Activated T-cell treated with anti-CD3 and anti-CD28 coated beads for 24 hours (primary cell): ENCODE measurements around the gene ZHX3.
A peak's percentile ranks its signal among the peaks of the same experiment; 100 is the strongest.

Experiments
- DNase-seq: peaks from one replicate; pipeline ENCODE4 v3.0.0-alpha.2; 2020; ENCODE audit warnings: low read depth

Gene ZHX3

DNA sequence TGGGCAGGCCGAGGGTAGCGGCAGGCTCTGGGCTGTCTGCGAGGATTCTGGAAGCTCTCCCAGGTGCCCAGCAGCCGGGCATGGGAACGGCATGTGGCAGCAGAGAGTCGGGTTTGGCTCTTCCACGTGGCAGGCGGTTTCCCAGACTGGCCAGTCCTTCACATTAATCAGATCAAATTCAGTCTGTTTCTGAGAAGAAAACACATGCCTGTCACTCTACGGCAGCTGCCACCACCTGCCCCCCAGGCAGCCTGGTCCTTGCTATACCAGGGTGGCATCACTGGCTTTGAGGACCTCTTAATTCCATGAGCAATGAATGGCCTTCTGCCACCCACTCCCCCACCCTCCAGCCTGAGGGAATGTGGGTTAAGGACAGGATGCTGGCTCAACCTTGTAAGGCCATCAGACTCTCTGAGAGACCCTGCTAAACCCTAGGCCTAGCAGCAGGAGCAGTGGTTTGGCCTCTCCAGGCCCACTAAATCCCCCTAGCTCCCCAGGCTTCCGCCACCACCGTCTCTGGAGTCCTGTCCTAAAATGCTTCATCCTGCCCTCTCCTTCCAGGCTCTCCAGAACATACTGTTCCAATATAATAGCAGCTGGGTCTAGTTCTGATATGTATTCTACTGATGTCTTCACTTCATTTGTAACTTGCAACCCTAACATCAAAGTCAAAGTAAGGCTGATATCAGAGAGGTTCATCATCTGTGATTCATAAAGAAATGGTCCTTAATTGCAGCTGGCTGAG lies 132.3 kb downstream of the ZHX3 start:
- DNase-seq: no peak

DNA sequence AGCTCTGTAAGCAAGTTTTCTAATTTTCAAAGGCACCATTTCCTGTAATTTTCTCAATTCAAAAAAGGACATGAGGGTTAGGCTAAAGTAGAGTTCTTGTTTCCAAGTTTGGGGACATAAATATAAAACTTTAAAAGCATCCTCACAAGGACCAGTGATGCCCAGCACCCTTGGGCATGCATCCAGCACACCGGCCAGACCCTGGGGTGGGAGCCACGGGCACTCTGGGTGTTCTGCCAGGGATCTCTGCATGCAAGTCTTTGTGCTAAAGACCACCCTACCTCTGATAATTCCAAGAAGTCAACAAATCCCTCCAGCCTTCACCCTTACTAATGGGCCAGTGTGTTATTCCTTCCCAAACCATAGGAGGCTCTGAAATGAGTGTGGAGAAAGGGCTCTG lies 133.7 kb downstream of the ZHX3 start:
- no peak for DNase-seq

DNA sequence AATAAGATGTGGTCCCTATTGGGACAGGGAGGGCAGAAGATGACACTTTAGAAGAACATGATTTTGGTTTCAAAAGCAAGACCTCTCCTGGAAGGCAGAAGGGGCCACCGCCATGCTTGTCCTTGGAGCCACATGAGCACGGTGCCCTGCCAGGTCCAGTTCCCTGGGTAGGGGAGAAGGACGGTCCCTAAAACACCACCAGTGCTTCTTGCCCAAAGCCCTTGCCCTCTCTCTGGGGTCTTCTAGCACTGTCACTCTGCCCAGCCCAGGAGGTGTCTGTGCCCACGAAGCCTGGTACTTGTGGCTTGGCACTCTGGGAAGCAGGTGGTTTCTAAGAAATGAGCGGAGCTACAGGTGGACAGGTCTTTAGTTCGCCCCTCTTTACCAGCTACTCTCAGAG lies 134.1 kb downstream of the ZHX3 start:
- DNase-seq: no peak

GRCh38 chr20:41182296-41183212 lies 135.0 kb downstream of the ZHX3 start:
- DNase-seq: no peak

GRCh38 chr20:41181567-41181966 lies 136.0 kb downstream of the ZHX3 start:
- DNase-seq: no peak

DNA sequence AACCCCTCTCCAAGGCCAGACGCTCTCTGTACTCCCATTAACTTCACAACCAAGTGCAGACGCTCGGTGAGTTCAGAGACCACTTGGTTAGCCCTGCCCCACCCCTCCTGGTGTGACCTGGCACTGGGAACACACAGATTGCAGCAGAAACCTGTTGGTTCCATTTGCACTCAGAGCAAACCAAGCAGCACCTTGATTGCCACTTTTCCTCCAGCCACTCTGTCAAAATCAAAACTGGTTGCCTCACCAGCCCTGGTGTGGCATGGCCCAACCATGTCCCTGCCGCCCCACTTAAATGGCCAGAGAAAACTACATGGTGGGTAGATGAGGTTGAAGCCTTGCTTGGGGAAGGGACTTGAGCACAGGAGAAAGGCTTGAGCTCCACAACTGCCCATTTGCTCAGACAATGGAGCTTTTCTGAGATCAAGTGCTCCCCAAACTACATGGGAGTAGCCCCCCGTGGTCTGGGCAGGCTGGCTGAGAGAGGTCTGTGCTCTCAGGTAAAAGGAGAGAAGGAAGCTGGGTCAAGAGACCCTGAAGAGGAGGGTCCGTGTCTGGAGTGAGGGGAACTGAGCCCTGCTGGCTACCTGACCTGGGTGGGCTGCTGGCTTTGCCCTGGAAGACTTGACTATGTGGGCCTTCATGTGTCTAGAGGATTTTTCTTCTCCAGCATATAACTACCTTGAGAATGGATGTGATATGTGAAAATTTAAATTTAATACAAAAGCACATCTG lies 136.8 kb downstream of the ZHX3 start:
- no peak for DNase-seq

GRCh38 chr20:41179961-41180360 lies 137.6 kb downstream of the ZHX3 start:
- no peak for DNase-seq

- DNase-seq: no peak
Observed at GRCh38 chr20:41178904-41179432, 138.6 kb downstream of the ZHX3 start.

- DNase-seq: no peak
Observed at GRCh38 chr20:41178495-41178894, 139.0 kb downstream of the ZHX3 start.

GRCh38 chr20:41177636-41178035 lies 139.9 kb downstream of the ZHX3 start:
- no peak for DNase-seq

DNA sequence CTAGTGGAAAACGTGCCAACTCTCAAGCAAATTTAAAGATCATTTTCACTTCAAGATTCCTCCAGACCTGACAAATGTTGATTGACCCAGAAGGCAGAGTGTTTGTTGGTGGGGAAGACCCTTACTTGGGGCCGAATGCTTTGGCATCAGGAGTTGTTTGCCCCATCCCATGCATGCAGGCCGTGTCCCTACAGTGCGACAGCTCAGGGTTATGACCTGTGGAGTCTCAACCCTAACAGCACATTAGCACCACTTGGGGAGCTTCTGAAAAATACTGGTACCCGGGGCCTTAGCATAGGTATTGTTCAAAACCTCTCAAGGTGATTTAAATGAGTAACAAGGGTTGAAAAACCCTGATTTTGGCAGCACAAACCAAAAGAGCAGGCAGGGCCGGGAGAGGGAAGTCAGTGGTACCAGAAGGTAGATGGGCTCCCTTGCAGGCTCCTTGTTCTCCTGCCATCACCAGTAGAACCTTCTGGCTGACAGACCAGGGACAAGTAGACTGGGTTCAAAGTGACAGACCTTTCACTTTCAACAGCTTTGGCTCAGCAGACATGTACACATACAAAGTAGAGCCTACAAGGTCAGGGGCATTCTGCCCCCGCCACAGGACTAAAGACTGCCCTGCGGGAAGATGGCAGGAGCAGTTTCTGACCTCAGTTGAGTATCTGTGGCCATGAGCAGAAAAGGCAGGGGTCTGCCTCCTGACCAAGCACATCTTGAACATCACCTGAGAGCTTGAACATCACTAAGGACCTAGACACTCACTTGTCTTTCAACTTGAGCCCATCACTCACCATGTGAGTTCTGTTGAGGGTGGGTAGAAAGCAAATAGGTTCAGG lies 140.6 kb downstream of the ZHX3 start:
- no peak for DNase-seq

GRCh38 chr20:41175727-41176330 lies 141.7 kb downstream of the ZHX3 start:
- no peak for DNase-seq

DNA sequence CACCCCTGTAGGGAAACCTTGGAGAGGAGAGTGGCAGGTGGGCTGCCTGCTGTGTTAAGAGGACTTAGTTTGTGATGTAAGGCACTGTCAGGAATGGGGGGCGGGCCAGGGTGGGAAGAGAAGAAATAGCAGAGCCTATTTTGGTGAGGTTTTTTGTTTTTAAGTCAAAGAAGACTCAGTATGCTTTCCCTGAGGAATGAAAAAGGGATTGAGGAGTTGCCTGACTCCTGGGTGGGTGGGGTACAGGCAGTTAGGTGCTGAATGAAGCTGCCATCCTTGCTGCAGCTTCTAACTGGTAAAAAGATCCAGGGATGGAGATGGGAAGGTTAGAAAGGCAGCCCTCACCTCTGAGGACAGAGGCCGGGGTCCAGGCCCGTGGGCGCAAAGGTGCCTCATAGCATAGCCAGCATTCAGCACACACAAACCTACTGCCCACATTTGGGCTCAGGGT lies 142.3 kb downstream of the ZHX3 start:
- DNase-seq: no peak

GRCh38 chr20:41174782-41175181 lies 142.7 kb downstream of the ZHX3 start:
- DNase-seq: no peak

- DNase-seq: no peak
Observed at GRCh38 chr20:41174373-41174772, 143.2 kb downstream of the ZHX3 start.

DNA sequence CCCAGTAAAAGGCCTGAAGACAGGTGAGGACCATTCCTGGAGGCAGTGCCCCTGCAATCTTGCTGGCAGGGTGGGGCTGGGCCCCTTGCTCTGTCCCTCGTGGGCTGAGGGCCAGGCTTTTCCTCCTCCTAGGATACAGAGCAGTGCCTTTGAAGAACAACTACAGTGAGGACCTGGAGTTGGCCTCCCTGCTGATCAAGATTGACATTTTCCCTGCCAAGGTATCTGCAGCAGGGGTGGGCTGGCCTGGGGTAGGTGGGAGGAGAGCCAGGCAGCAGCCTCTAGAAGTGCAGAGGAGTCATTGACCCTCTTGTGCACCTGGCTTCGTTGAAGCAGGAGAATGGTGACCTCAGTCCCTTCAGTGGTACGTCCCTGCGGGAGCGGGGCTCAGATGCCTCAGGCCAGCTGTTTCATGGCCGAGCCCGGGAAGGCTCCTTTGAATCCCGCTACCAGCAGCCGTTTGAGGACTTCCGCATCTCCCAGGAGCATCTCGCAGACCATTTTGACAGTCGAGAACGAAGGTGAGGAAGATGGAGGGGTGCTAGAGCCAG lies 143.7 kb downstream of the ZHX3 start:
- DNase-seq: no peak

- DNase-seq: peak; percentile 44
Observed at GRCh38 chr20:41173161-41173721, 144.3 kb downstream of the ZHX3 start.

- DNase-seq: no peak
Observed at GRCh38 chr20:41172296-41173140, 145.0 kb downstream of the ZHX3 start.

DNA sequence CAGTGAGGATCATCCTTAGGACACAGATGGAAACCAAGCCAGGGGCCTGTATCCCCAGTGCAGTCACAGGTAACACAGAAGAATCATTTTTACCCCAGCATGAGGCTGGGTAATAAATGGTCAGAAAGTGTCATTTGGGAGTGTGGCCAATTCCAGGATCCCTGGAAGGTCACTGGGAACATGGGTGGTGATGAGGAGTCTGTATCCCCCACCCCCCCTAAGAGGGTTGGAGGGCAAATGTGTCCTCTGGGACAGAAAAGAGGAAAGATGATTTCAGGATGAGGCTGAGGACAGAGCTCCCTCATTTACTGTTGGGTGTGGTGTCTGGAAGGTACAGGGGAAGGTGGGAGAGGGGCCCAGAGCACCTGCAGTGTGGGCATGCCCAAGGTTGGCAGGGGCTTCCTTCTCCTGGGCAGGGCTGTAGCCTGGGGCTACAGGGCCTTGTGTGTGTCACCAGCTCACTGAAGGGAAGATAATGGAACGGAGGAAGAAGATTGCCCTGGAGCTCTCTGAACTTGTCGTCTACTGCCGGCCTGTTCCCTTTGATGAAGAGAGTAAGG lies 145.7 kb downstream of the ZHX3 start:
- no peak for DNase-seq
